Epithelial cell of esophagus (primary cell): ENCODE data around the gene SPHK2.

Experiments
- DNase-seq: peaks from one replicate; pipeline ENCODE4 v3.0.0; 2010; ENCODE audit warnings: low read depth
- H3K4me3 ChIP-seq: 2 replicates; pipeline ENCODE4 v1.5.1; 2011; ENCODE audit warnings: mild to moderate bottlenecking, low read length, control low read depth
- TF ChIP-seq, protein P1 (sequence below): IDR thresholded peaks from 2 replicates; pipeline ENCODE4 v1.5.1; 2011; ENCODE audit warnings: low read depth, mild to moderate bottlenecking, low read length, control low read depth, inconsistent platforms; ENCODE audit not compliant: insufficient read depth; ENCODE audit errors: missing control alignments

The SPHK2 gene

DNA sequence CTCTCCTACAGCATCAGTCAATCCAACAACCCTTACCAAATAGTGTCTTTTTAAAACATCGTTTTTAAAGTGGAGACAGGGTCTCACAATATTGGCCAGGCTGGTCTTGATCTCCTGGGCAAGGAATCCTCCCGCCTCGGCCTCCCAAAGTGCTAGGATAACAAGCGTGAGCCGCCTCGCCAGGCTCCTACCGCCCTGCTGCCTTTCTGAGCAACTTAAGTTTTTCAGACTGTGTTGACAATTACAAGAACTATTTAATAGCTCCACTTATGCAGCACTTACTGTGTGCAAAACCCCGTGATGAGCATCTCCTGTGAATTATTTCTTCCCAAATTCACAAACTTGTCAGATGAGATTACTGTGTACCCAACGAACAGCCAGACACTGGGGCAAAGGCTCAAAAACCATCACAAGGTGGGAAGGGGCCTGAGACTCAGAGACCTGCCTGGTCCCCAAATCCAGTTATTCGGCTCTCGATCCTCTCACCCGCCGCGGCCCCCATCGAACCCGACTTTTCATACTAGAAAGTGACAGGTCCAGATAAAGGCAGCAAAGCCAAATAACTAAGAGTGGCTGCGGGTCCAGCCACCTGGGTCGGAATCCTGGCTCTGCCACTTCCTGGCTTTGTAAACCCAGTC lies 909 bp upstream of the SPHK2 start:
- H3K4me3 ChIP-seq: peak overlapping the region; percentile 94
- TF ChIP-seq, protein P1, sequence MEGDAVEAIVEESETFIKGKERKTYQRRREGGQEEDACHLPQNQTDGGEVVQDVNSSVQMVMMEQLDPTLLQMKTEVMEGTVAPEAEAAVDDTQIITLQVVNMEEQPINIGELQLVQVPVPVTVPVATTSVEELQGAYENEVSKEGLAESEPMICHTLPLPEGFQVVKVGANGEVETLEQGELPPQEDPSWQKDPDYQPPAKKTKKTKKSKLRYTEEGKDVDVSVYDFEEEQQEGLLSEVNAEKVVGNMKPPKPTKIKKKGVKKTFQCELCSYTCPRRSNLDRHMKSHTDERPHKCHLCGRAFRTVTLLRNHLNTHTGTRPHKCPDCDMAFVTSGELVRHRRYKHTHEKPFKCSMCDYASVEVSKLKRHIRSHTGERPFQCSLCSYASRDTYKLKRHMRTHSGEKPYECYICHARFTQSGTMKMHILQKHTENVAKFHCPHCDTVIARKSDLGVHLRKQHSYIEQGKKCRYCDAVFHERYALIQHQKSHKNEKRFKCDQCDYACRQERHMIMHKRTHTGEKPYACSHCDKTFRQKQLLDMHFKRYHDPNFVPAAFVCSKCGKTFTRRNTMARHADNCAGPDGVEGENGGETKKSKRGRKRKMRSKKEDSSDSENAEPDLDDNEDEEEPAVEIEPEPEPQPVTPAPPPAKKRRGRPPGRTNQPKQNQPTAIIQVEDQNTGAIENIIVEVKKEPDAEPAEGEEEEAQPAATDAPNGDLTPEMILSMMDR: no peak
- no peak for DNase-seq

DNA sequence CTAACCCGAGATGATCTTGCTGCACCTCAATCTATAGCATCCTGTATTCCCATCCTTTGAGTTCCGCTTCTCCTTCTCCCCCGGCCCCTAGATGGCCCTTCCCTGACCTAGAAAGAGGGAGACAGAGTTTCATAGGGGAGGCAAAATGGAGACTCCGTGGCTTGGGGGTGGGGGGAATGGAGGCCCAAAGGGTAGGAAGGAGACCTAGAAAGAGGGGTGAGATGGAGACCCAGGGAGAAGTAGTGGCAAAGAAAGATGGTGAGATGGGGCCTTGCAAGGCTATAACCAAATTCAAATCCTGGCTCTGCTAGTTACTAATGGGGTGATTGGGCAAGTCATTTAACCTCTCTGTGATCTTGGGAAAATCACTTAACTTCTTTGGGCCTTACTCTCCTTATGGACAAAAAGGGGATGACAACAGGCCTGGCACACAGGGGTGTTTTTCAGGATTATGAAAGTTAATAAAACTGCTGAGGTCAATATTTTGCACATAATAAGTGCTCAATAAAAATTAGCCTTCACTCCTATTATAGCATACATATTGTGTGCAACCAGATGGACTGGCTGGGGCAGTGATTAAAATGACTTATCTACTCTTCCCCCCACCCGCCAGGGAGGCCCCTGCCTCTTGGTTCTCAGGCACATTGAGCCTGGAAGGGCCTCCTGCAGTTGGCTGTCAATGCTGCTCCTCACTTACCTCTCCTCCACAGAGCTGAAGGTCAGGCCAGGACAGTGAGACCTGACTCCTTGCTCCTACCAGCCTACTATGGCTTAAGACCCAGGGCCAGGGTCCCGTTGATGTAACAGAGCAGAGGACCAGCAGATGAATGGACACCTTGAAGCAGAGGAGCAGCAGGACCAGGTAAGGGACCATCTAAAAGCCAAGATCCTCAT lies 633 bp downstream of the SPHK2 start:
- TF ChIP-seq, protein P1: no peak
- no peak for DNase-seq
- H3K4me3 ChIP-seq: peak overlapping the region; percentile 94

DNA sequence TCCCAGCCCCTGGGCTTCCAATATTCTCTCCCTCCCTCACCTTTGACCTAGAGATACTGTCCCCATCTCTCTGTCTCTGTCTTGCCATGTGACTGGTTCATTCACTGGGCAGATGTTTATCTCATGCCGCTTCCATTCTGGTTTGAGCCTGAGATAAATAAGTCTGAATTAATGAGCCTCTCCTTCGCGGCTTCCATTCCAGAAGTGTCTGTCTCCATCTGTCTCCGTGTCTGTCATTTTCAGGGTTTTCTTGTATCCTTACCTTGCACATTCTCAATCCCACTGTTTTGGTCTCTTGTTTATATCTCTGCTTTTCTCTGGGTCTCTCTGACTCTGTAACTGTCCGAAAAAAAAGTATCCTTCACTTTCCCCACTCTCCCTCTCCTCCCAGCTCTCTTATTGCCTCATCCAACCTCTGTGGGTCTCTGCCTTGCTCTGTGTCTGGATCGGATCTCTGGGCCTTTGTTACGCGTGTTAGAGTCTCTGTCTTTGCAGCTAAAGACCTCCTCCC lies 4.3 kb downstream of the SPHK2 start:
- TF ChIP-seq, protein P1: no peak

DNA sequence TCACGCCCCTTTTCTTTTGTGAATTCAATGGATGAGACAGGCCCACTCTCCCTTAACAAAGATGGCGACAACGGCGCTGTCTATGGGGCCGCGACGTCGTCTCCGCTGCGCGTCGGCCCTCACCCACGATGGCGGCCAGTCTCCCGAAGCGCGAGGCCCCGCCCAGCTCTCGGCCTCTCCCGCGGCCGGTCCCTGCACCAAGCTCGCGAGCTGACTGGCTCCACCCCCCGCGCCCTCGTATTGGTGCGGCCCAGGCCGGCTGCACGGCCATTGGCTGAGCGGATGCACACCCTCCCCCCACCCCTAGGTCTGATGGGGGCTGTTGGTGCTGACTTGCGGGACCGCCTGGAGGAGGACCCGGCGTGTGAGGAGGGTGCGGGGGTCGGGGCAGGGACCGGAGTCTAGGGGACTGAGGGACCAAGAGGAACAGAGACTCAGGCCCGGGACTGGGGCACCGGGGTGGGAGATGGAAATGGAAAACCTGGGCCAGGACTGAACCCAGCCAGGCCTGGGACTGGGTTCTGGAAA lies 4.8 kb downstream of the SPHK2 start:
- H3K4me3 ChIP-seq: peak overlapping the region; percentile 43
- DNase-seq: peak; percentile 98
- TF ChIP-seq, protein P1: no peak

More for the DNA sequence above, 4.3 kb downstream of the SPHK2 start:
- peak overlapping the region; percentile 43 for H3K4me3 ChIP-seq
- DNase-seq: no peak

DNA sequence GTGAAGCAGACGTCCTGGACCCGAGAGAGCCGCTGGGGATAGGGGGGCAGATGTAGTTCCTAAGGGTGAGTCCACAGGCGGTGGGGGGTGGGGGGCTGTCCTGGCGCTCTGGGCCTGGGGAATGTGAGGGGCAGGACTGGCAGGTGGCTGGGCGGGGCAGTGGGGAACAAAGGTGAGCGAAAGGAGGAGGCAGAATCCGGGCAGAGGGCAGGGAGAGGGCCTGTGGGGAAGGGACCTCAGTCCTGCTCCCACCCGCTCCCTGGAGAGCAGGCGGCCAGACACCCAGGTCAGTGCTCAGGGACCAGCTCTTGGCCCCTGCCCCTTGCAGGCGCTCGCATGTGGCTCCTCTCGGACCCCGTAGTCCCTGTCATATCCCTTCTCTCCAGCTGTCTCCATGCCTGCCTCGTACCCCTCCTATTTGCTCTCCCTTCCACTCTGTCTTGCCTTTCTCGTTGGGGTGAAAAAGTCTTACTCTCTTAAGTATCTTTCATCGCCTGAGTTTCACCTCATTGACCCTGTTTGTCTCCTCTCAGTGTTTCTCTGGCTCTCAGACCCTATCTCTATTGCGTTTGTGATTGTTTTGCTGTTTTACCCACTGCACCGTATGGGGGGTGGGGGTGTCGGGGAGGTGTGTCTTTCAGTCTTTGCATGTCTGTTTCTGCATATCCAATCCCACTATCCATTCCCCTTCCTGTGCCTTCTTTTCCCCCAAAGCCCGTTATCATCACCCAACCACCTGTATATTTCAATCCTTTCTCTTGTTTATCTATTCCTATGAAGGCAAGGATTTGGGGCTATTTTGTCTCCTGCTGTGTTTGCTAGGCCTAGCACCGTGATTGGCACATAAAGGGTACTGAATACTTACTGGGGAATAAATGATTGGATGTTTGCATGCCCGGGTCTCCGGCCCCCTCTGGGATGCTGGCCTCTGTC lies 5.8 kb downstream of the SPHK2 start:
- TF ChIP-seq, protein P1: no peak
- DNase-seq: no peak
- H3K4me3 ChIP-seq: no peak overlapping the region

DNA sequence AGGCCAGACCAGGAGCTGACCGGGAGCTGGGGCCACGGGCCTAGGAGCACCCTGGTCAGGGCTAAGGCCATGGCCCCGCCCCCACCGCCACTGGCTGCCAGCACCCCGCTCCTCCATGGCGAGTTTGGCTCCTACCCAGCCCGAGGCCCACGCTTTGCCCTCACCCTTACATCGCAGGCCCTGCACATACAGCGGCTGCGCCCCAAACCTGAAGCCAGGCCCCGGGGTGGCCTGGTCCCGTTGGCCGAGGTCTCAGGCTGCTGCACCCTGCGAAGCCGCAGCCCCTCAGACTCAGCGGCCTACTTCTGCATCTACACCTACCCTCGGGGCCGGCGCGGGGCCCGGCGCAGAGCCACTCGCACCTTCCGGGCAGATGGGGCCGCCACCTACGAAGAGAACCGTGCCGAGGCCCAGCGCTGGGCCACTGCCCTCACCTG lies 6.6 kb downstream of the SPHK2 start:
- TF ChIP-seq, protein P1: no peak
- H3K4me3 ChIP-seq: no peak overlapping the region
- DNase-seq: no peak
